Chondrocyte (in vitro differentiated cells): Measurements from ENCODE around the gene UACA. TPM values are rescaled to one million over a fixed set of nuclear protein-coding genes. Genes with fewer than 3 reads are reported as not detected.
"Not testable (repeated sequence)": the region's sequence is repeated elsewhere in the genome, so short reads cannot be mapped to it uniquely, and the experiment has no call there.

Source experiments
- DNase-seq: peaks from one replicate; pipeline ENCODE4 v3.0.0; 2021; ENCODE audit warnings: mixed read lengths, low spot score
- H3K27ac Mint-ChIP-seq: one replicate; pipeline ENCODE4 v1.8.0; 2021; ENCODE audit warnings: mild to moderate bottlenecking, moderate library complexity, mixed read lengths; ENCODE audit not compliant: unreplicated experiment
- H3K27me3 Mint-ChIP-seq: 2 replicates; pipeline ENCODE4 v1.8.0; 2021; ENCODE audit warnings: low read depth, mixed read lengths
- H3K36me3 Mint-ChIP-seq: 2 replicates; pipeline ENCODE4 v1.8.0; 2021; ENCODE audit warnings: low read depth, mixed read lengths
- H3K4me1 Mint-ChIP-seq: 2 replicates; pipeline ENCODE4 v1.8.0; 2021; ENCODE audit warnings: low read depth, mild to moderate bottlenecking, mixed read lengths
- H3K4me3 Mint-ChIP-seq: one replicate; pipeline ENCODE4 v1.8.0; 2021; ENCODE audit warnings: mild to moderate bottlenecking, moderate library complexity, mixed read lengths; ENCODE audit not compliant: unreplicated experiment
- H3K9me3 Mint-ChIP-seq: 2 replicates; pipeline ENCODE4 v1.8.0; 2021; ENCODE audit warnings: low read depth, mixed read lengths
- CTCF ChIP-seq: fragments of 200-600 bp; sonication (generic); IDR thresholded peaks from 2 replicates; pipeline ENCODE4 v1.5.0; 2021; ENCODE audit warnings: antibody characterized with exemption, mild to moderate bottlenecking, moderate library complexity
- long read RNA-seq: library from polyadenylated mRNA; stranded (forward); transcript quantifications from one replicate; pipeline ENCODE4 v2.0.0, GENCODE V29; 2021
- total RNA-seq: library from RNA; stranded (reverse); gene quantifications from 3 replicates; pipeline ENCODE4 v1.2.1, GENCODE V29; 2021

Gene UACA
- total RNA-seq, result 171 to 275 TPM (median 249 TPM) in 3 replicates
- long read RNA-seq, full-length matches to known transcripts, result 235 of 308 reads
- long read RNA-seq, partial matches to known transcripts, result 18 of 308 reads
- long read RNA-seq, other reads (novel, unspliced or antisense), result 55 of 308 reads

- peak; percentile 30 for TF ChIP-seq CTCF
- H3K4me1 Mint-ChIP-seq, result peaks cover 76% of the 10 kb centered on the region
- H3K36me3 Mint-ChIP-seq, result peaks cover 4% of the 10 kb centered on the region
- H3K27ac Mint-ChIP-seq, result peak within 1 kb of the TSS; percentile 94
- DNase-seq, result peak; percentile 99
- H3K9me3 Mint-ChIP-seq, result no peaks in the 10 kb centered on the region
- peak within 1 kb of the TSS; percentile 91 for H3K4me3 Mint-ChIP-seq
- H3K27me3 Mint-ChIP-seq, result no peaks in the 10 kb centered on the region
Measured at GRCh38 chr15:70763120-70763949, at the start of gene UACA. Gene UACA, minus strand, starts transcription at chr15:70763558. Its CDS starts 151 bp downstream, at chr15:70763407.

- no peak for DNase-seq
- Mint-ChIP-seq H3K4me3 (no peak overlapping the region), H3K4me1 (peaks cover 22% of the 10 kb centered on the region), H3K9me3 (no peaks in the 10 kb centered on the region), H3K27me3 (no peaks in the 10 kb centered on the region), H3K27ac (no peak overlapping the region), H3K36me3 (no peaks in the 10 kb centered on the region)
- no peak for TF ChIP-seq CTCF
Measured at GRCh38 chr15:70812827-70813364, 49.5 kb upstream of the UACA start.

GRCh38 chr15:70810916-70811578, 47.7 kb upstream of the UACA start:
- Mint-ChIP-seq H3K36me3 (no peaks in the 10 kb centered on the region), H3K9me3 (no peaks in the 10 kb centered on the region), H3K27ac (no peak overlapping the region), H3K4me1 (peaks cover 40% of the 10 kb centered on the region), H3K4me3 (no peak overlapping the region), H3K27me3 (no peaks in the 10 kb centered on the region)
- no peak for TF ChIP-seq CTCF
- no peak for DNase-seq

GRCh38 chr15:70806992-70807712, 43.8 kb upstream of the UACA start:
- no peaks in the 10 kb centered on the region for H3K27me3 Mint-ChIP-seq
- peak overlapping the region; percentile 70 for H3K27ac Mint-ChIP-seq
- H3K36me3 Mint-ChIP-seq, result no peaks in the 10 kb centered on the region
- H3K9me3 Mint-ChIP-seq, result no peaks in the 10 kb centered on the region
- TF ChIP-seq CTCF, result no peak
- DNase-seq, result no peak
- H3K4me1 Mint-ChIP-seq, result peaks cover 60% of the 10 kb centered on the region
- H3K4me3 Mint-ChIP-seq, result peak overlapping the region; percentile 5

- H3K4me1 Mint-ChIP-seq, result peaks cover 72% of the 10 kb centered on the region
Measured at GRCh38 chr15:70804388-70804787, 41.0 kb upstream of the UACA start.

More at GRCh38 chr15:70804388-70804787, 41.0 kb upstream of the UACA start:
- H3K9me3 Mint-ChIP-seq, H3K4me3 Mint-ChIP-seq, H3K36me3 Mint-ChIP-seq, DNase-seq, H3K27me3 Mint-ChIP-seq, H3K27ac Mint-ChIP-seq: not testable (repeated sequence)
